Stimulated activated CD4-positive, alpha-beta T cell treated with anti-CD3 and anti-CD28 coated beads, Interleukin-2, amount 100 ng/mL, for 24 hours (primary cell): ENCODE measurements around the gene GLRA2.
A peak's percentile ranks its signal among the peaks of the same experiment; 100 is the strongest.

Experiments used
- DNase-seq, 2 donors: peaks; one replicate each; pipeline ENCODE4 v3.0.0-alpha.2; 2020

GLRA2 gene

DNA sequence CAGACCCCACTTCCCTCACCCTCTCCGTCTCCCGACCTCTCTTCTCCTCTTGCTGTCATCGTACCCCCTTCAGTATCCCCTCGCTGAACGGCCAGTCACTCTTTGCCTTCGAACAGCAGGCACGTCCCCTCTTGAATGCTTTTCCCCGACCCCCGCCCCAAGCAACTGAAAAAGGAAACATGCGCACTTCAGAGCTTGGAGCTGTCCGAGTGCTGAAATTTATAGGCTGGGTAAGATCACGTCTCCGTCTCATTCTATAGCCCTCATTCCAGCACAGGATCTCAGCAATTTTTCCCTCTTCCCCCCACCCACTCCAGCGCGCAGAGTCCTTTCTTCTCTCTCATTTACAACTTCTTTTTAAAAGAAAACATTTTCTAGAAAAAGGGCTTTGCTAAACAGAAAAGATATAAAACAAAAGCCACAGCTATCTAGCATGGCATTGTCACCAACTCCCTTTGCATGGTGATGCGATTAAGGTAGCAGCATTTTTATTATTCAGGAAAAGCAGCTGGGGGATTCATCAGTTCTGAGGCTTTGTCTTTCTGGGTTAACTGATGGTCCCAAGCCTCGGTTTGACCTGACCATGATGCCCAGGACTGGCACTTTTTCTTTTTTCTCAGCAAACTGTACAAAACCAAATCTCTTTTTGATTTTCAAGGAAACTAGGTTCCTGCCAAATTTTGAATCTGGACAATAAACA, at the start of gene GLRA2:
Gene GLRA2 (plus strand): TSS at position 247 of the 700 bp plus-strand sequence. CDS start 522 bp downstream, outside the sequence.
- peak in 1 of 2 donors; percentile 1 for DNase-seq

DNA sequence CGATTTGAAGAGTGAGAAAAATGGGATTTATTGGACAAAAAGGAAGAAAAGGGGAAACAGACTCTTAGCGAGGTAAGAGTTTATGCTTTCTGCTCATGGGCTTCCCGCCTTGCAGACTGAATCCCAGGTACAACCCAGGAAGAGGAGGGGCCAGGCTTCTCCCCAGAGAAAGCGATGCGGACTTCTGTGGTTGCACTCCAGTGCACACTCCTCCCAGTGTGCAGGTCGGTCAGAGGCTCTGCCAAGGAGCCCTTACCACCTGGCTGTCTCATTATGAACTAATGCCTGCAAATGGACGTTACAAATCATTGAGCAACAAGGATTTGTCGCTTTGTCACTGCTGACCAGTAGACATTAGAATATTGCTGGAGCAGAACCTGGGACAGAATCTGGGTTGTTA, 39.9 kb upstream of the GLRA2 start:
- no peak for DNase-seq

DNA sequence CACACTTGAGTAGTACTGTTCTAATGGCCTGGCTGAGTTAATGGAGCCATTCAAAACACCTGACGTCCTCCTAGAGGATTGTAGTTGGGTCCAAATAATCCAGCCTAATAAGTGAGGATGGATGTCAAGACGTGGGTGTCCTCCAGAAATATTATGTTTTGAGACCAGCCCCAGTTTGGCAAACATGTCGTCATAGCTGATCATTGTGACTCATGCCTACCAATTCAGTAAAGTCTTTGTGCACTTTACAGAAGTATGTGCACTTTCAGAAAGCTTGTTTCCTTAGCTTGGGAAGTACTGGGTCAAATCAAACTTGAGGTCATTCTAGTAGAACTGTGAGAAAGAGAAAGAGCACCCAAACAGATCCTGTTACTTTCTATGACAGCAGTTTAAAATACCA, 37.6 kb upstream of the GLRA2 start:
- DNase-seq, result no peak

DNA sequence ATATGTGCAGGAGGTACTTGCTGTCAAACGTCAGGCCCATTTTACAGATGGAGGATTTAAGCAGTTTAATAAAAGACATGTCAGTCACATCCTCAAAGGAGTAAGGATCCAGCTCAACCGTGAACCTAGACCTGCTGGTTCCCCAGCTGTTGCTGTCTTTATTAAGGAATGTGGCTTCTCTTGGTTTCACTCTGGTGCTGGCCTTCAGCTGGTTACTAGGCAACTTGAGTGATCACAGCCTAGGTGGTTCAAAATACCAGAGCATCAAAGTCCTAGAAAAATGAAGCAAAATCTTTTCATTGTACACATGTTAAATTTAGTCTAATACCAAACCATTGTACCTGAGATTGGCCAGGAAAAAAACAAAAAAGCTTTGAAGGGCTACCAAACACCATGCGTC, 32.7 kb upstream of the GLRA2 start:
- no peak for DNase-seq

DNA sequence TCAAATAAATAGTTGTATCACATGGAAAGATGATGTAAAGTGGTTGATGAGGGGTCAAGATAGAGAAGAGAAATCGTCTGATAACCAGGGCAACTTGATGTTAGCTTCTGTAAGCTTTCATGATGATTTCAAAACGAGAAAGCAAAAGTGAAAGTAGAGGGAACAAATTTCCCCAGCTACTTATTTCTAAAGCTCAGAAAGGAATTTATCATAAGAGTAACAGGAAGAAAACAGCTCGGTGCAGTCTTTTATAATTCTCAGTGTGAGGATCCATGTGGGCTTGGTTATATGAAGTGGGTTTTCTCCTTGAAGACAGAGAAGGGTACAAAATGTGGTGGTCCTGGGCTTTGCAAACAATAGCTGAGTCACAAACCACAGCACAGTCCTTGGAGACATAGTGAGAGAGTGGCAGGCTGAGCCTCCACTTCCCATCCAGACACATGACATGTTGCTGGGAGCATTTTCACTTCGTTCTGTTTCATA, 32.1 kb upstream of the GLRA2 start:
- peak in 1 of 2 donors; percentile 1 for DNase-seq

DNA sequence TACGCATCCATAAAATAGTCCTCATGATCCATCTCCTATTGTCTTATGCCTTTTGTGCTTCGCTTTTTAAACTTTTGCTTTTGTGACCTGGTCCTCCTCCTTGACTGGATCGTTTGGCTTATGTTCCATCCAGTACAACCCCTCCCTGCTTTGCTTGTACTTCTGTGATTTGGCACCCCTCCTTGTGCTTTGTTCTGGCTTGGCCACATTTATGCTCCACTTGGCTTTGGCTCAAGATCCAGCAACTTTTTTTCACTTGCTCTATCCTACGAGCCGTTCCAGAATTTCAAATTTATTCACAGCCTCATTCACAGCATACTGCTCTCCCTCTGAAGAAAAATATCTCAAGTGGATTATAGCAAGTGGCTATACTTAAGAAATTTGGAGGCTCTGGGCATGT, 28.0 kb upstream of the GLRA2 start:
- no peak for DNase-seq

DNA sequence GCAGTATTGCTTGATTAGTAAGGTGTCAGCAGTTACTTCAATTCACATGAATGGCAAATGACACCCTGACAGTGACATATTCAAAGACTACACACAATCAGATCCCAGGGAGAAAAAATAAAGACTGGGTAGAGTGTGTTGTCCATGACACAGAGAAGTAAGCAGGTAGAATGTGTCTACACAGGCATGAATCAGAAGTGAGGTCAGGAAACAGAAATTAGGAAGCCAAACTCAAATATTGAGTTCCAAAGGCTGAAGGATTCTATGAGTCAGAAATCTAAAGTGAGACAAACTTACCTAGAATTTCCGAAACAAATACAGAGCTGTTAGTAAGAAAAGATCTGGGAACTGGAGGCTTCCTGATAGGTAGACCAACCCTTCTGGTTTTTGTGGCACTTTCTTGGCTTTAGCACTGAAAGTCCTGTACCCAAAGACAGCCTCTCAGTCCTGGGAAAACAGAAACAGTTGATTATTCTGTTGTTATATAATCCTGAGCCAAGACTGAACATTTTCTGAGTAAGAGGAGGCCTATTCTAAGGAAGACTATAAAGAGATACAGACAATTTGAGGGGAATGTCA, 24.3 kb upstream of the GLRA2 start:
- no peak for DNase-seq

DNA sequence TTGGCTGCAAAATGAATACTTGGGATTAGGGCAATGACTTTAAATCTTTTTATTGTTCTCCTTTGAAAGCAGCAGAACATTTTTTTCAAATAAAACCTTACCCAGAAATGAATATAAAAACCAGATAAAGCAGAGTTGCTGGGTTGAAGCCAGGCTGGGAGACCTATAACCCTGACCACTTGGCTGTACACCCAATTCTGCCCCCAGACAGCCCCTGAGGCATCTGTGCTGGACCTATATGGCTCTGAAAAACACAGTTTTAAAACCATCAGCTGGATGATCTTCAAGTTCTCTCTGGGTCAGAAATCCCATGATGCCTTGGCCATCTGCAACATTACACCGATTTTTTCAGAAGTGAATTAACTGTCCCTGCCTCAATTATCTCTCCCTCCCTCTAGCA, 23.7 kb upstream of the GLRA2 start:
- DNase-seq, result no peak

DNA sequence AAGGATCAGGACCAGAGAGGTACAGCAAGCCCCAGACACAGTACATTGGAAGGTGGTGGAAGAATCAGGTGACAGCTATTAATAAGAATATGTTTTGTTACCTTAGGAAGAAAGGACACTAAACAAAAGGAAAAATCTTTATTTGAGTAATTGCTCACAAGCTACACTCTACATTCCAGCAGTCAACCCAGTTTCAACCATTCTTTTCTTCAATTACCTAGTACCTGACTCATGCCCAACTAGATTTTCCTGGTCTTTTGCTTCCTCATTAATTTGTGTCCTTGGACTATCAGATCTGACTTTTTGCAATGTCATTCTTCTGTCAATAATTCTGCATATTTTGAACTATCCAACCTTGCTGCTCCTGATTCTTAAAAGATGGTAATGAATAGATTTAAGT, 22.5 kb upstream of the GLRA2 start:
- no peak for DNase-seq

DNA sequence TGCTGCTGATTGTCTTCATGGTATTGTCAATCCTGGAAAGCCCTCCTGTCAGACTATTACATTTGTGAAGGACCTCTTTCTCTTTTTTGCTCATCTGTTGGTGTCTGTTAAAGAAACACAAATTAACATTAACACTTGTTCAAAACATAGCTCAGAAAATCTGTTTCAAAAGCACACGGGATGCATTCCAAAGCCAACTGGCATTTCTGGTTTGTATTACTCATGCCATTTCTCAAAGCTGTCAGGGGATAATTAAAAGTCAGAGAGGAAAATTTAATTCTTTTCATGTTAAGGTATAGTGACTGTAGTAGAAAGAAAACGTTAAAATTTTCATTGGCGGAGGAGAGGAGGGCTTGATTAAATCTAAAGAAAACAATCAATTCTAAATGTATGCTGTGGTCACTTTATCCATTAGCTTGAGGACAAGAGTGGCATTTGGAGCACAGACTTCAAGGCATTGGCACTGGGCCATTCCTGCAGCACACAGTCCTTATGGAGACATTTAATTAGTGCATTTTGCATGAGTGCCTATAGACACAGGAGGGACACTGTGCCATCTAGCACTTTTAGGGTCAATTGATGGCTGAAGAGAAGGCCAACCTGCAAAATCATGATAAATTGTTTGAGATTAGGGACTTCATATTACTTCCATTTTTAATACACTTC, 21.2 kb upstream of the GLRA2 start:
- no peak for DNase-seq

DNA sequence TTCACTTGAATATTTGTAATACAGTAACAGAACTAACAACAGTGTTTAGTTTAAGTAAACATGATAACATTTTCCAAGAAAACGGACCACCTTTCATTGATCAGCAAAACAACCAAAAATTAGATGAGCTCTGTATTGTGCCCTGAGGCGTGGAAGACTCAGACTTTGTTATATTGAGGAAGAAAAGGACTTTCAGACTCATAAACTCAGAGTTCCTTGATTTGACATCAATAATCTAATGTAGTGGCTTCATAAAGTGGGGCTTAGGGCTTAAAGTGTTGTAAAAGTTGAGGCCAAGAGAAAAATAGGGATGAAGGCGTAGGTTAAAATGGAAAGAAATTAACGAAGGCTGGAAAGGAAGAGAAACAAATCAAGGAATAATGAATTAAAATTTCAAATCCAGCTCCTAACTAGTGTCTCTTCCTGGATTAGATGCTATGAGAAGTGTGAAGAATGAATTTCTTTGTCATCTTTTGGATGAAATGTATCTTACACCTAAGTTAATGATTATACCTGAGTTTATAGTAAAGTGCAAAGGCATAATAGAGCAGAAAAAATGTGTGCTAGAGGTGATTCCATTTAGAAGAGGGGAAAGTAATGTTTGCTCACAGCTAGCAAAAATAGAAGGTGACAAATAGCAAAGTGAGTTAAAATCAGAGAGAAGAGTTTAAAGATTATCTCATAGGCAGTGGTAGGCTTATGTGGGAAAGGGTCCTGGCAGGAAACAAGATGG, 19.8 kb upstream of the GLRA2 start:
- DNase-seq, result no peak

DNA sequence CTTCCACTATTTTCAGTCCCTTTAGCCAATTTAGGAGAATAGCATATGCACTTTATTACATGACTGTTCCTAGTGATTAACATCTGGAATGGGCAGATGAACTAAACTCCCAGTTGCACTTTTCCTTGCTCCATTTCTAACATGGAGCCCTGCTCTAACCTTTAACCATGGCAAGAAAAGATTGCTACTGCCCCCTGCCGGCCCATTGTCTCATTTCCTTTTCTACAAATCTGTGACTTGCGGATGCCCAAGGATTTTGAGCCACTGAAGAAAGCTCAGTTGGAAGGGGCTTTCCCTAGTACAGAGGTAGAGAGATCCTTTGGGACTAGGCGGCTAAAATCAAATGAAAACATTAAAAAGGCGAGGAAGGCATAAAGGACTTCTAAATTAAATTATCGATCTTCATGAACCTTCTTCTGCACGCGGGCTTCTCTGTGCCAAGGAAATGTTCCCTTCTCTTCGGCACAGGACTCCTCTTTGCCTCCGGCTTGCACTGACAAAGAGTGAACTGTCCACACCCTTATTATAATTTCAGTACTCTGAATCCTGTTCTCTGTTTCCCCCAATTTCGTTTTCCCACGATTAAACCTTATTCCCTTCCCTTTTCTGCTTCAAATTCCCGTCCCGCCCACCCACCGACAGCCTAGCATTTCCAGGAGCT, 577 bp upstream of the GLRA2 start:
- peak; percentile 54 to 66 for DNase-seq

DNA sequence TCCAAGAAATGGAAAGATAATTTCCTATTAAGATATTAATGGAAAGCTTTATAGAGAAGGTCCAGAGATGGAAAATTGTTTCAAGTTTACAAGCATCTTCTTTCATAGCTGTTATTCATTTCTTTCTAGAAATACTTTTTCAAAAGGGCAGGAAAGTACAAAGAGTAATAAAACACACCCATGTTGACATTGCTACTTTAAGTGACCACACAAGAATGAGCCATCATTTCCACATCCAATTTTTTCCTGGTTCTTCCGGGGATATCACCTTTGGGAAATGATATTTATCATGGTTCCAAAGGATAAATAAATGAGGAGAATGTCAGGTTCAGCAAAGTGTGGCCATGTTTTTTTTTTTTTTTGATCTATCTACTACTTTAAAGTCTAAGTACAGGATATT, 4.5 kb downstream of the GLRA2 start:
- no peak for DNase-seq

DNA sequence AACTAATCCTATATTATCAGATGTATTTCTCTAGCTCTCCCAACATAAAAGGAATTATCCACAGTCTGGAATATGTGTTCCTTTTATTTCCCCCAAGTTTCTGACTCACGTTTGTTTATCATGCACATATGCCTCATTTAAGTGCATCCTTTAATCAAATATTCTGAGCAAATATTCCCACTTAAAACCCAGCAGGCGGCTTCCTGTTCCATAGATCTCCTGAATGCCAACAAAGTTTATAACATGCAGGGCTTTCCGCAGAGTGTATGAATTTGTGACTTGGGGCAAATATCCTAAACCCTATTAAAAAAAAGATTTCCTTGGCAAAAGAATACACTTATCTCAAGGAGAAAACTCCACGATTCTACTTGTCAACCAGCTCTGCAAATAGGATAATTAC, 16.9 kb downstream of the GLRA2 start:
- DNase-seq, result no peak

DNA sequence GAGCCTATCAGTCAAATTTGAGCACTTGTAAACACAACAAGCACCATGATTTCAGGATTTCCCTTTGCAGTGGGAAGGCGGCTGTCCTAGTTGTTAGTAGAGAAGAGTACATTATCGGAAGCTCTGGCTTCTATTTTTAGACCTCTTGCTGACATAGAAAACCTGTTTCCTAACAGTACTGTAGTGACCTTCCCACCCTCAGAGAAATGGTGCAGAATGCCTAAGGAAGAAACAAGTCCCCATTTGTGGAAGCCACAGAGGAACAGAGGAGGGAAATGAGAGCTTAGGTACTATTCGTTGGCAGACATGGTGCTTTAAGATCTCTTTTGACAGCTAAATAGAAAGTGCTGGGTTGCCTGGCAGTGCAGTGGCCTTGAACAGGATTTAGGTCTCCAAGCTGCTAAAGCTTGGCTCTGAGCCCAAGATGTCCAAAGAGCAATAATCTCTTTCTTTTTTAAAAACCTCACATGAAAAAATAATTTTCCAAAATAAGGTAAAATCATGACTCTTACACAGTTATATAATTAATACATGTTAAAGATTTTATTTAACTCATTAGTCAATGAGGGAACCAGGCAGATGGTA, 24.9 kb downstream of the GLRA2 start:
- no peak for DNase-seq

DNA sequence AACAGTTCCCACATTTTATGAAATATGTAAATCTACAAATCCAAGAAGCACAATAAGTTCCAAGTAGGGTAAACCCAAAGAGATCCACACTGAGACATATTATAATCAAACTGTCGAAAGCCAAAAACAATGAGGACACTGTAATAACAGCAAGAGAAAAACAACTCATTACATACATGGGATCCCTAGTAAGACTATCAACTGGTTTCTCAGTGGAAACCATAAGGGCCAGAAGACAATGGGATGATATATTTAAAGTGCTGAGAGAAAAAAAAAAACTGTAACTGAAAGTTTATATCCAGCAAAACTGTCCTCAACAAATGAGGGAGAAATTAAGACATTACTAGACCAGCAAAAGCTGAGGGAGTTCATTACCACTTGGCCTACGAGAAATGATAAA, 34.7 kb downstream of the GLRA2 start:
- DNase-seq, result no peak

DNA sequence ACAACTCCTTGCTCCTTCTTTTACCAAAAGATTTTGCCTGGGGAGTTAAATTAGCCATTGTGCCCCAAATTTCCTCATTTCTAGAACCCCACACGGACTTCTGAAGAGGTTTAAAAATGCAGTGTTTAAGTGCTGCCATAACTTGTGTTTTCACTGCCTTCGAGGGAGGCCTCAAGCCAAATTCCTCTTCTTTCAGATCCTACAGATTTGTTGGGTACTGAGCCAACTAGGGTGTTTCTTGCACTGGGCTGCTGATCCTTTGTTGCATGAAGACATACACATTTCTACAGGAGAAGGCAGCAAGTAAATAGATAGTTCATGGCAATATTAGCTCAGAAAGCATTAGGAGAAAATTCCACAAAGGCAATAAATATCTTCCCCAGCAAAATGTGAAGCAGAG, 43.8 kb downstream of the GLRA2 start:
- DNase-seq, result no peak

DNA sequence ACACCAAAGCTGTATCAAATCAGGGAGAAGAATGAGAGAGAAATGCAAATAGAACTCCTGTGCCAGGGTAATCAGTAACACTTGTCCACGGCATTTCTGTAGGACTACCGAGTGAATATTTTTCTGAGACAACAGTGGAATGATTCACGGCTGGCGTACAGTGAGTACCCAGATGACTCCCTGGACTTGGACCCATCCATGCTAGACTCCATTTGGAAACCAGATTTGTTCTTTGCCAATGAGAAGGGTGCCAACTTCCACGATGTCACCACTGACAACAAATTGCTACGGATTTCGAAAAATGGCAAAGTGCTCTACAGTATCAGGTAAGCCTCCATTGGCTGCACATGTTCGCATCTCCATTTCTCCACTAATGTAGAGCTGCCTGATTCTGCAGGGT, 51.7 kb downstream of the GLRA2 start:
- DNase-seq, result no peak

DNA sequence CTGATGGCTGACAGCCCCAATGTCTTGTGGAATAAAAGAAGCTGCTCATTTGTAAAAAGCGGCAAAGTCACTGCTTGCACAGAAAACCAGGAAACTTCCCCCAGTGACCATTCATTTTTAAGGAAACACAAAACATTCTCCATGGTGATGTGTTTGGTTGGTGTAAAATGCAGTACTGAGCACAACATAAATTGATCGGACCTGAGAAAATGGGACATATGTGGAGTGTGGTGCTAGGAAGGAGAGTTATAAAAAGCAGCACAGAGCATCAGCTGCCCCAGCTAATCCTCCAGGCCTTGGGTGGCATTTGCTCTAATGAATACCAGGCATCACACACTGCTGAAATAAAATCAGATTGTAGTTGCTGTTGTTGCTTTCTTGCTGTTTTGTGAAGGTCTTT, 55.2 kb downstream of the GLRA2 start:
- no peak for DNase-seq

DNA sequence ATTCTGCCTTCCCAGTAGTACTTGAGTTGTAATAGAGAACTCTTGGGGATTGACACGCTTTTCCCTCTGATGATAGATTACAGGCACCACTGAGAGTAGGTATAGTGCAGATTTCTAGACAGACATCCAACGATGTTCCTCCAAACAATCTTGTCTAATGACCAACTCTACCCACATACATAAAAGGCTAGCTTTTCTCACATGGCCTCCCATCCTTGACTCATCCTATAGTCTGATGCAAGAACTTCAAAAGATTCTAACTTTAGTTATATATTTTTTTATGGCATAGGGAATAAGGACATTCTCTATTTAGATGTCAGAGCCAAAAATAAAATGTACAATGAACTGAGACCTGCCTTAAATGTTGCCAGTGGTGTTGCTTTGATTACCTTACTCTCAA, 60.9 kb downstream of the GLRA2 start:
- no peak for DNase-seq

DNA sequence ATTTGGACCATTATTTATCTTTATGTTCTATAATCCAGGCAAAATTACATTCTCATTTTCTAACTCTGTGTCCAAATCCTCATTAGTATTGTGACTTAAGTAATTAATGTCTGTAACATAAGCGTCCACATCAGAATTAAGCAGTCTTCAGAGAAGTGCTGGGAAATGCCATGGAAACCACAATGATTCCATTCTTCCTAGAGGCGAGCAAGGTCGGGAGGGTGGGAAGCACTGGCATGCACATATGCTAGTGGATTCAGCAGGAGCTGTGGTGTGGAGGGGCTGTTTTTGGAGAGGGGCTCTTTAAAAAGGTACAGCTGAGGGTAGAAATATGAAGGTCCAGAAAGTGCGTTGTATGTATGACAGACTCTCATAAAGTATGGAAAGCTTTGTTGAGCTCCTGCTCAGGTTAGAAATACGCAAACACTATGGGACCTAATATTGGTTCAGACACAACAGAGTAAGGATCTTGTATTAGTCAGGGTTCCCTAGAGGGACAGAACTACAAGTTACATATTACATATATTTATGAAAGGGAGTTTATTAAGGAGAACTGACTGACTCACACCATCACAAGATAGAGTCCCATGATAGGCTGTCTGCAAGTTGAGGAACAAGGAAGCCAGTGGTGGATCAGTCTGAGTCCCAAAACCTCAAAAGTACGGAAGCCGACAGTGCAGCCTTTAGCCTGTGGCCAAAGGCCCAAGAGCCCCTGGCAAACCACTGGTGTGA, 61.5 kb downstream of the GLRA2 start:
- DNase-seq, result no peak

DNA sequence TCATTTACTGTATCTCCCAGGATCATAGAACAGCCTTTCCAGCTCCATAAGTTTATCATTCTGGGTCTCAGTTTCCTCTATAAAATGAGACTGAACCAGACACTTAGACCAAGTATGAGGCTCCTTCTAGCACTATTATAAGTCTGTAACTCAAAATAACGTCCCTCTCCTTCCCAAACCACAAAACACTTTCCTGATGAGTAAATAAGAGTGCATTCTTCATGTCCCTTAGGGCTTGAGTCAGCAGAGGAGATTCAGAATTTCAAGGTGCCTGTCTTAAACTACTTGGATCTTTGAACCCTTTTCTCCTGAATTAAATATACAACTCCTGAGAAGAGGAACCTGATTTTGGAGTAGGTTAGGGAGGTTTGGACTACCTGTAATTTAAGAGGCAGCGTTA, 62.6 kb downstream of the GLRA2 start:
- DNase-seq, result no peak
